Stimulated activated CD8-positive, alpha-beta memory T cell treated with anti-CD3 and anti-CD28 coated beads, Interleukin-4, amount 100 ng/mL, for 48 hours (primary cell): ENCODE data around the gene LRCH1.

Experiments
- DNase-seq: peaks from one replicate; pipeline ENCODE4 v3.0.0-alpha.2; 2020

Gene LRCH1

GRCh38 chr13:46617885-46618284 is 64.9 kb downstream of the LRCH1 start:
- DNase-seq = no peak

GRCh38 chr13:46618694-46619254 is 65.8 kb downstream of the LRCH1 start:
- no peak for DNase-seq

GRCh38 chr13:46620029-46620428 is 67.1 kb downstream of the LRCH1 start:
- no peak for DNase-seq

GRCh38 chr13:46620471-46620870 is 67.5 kb downstream of the LRCH1 start:
- DNase-seq = no peak

GRCh38 chr13:46621133-46621532 is 68.2 kb downstream of the LRCH1 start:
- DNase-seq = no peak

- no peak for DNase-seq
These were observed 69.0 kb downstream of the LRCH1 start for GRCh38 chr13:46621792-46622629.

- no peak for DNase-seq
These were observed 69.8 kb downstream of the LRCH1 start for GRCh38 chr13:46622630-46623256.

- DNase-seq = no peak
These were observed 71.4 kb downstream of the LRCH1 start for GRCh38 chr13:46624353-46624752.

- no peak for DNase-seq
These were observed 71.9 kb downstream of the LRCH1 start for GRCh38 chr13:46624821-46625220.

GRCh38 chr13:46627462-46627861 is 74.5 kb downstream of the LRCH1 start:
- DNase-seq = no peak

GRCh38 chr13:46628622-46629365 is 75.8 kb downstream of the LRCH1 start:
- DNase-seq = no peak

GRCh38 chr13:46629811-46630413 is 76.9 kb downstream of the LRCH1 start:
- no peak for DNase-seq

- no peak for DNase-seq
These were observed 77.6 kb downstream of the LRCH1 start for GRCh38 chr13:46630431-46631178.

- DNase-seq = no peak
These were observed 78.2 kb downstream of the LRCH1 start for GRCh38 chr13:46631179-46631542.

- DNase-seq = no peak
These were observed 79.2 kb downstream of the LRCH1 start for GRCh38 chr13:46632176-46632575.

- DNase-seq = no peak
These were observed 80.4 kb downstream of the LRCH1 start for GRCh38 chr13:46633416-46633815.

- no peak for DNase-seq
These were observed 83.5 kb downstream of the LRCH1 start for GRCh38 chr13:46636451-46636850.

- DNase-seq = no peak
These were observed 84.2 kb downstream of the LRCH1 start for GRCh38 chr13:46637213-46637612.

GRCh38 chr13:46638262-46638661 is 85.3 kb downstream of the LRCH1 start:
- DNase-seq = no peak

GRCh38 chr13:46639033-46639981 is 86.3 kb downstream of the LRCH1 start:
- DNase-seq = no peak

- DNase-seq = no peak
These were observed 87.9 kb downstream of the LRCH1 start for GRCh38 chr13:46640843-46641242.
